GM12878 (cell line): Measurements from ENCODE around the gene ASIC5. TPM values are rescaled to one million over a fixed set of nuclear protein-coding genes. Genes with fewer than 3 reads are reported as not detected.

Experiments
- ATAC-seq: fragments of 200-7000 bp; cut with Tn5 transposase; 3 replicates; pipeline ENCODE4 v1.9.1; 2020; ENCODE audit warnings: mild to moderate bottlenecking, moderate library complexity
- BruUV-seq: library from RNA; stranded (reverse); fragments of 400-500 nt; replicated peaks from 2 replicates; lab custom pipeline; 2021; lab: Mats Ljungman, UMichigan
- CTCF ChIA-PET: fragments of 300-600 bp; sonication (Branson Sonifier 250); formaldehyde crosslinking; extraction: SDS; loops from one replicate; lab custom pipeline; 2021; ENCODE audit warnings: inconsistent platforms; lab: Yijun Ruan, JAX
- POLR2A ChIA-PET: fragments of 350-600 bp; formaldehyde crosslinking; extraction: SDS; loops from one replicate; lab custom pipeline; 2021; ENCODE audit warnings: inconsistent platforms; lab: Charles Lee
- RAD21 ChIA-PET: fragments of 300-600 bp; sonication (Branson Sonifier 250); formaldehyde crosslinking; loops from one replicate; lab custom pipeline; 2023; ENCODE audit warnings: antibody characterized with exemption; ENCODE audit not compliant: unreplicated experiment; lab: Charles Lee
- SMC1A ChIA-PET: fragments of 300-600 bp; sonication (Branson Sonifier 250); formaldehyde crosslinking; loops from one replicate; lab custom pipeline; 2023; ENCODE audit not compliant: unreplicated experiment, uncharacterized antibody; lab: Charles Lee
- DNase-seq: peaks from one replicate; pipeline ENCODE4 v3.0.0-alpha.2; 2011; ENCODE audit warnings: low read depth, low spot score
- FAIRE-seq: peaks from 3 replicates; lab custom pipeline; 2011; peaks lifted over from hg19 to GRCh38; lab: Jason Lieb, UNC
- H2AFZ ChIP-seq: 2 replicates; pipeline ENCODE4 v1.6.0; 2011; ENCODE audit warnings: low read depth, low read length, control low read depth; ENCODE audit not compliant: control insufficient read depth
- H3K27ac ChIP-seq: 2 replicates; pipeline ENCODE4 v1.5.1; 2011; ENCODE audit warnings: control low read depth; ENCODE audit not compliant: control insufficient read depth, insufficient read depth
- H3K27me3 ChIP-seq, 2 experiments: replicated peaks in 1 of 2; 2 replicates each; pipeline versions ENCODE4 v1.6.0 to v1.6.1; 2011; ENCODE audit warnings: low read length in 1 of 2; ENCODE audit not compliant: control insufficient read depth in 2 of 2, insufficient read depth in 2 of 2
- H3K36me3 ChIP-seq, 2 experiments: 2 replicates each; pipeline ENCODE4 v1.5.1; 2011; ENCODE audit warnings: low read length in 1 of 2; ENCODE audit not compliant: control insufficient read depth in 2 of 2, insufficient read depth in 2 of 2
- H3K4me1 ChIP-seq: 2 replicates; pipeline ENCODE4 v1.6.1; 2011; ENCODE audit warnings: mild to moderate bottlenecking, low read length, moderate library complexity, mixed read lengths; ENCODE audit not compliant: control insufficient read depth, insufficient read depth
- H3K4me2 ChIP-seq: 2 replicates; pipeline ENCODE4 v1.6.0; 2011; ENCODE audit warnings: control low read depth; ENCODE audit not compliant: control insufficient read depth, insufficient read depth
- H3K4me3 ChIP-seq: fragments of 200-600 bp; sonication (generic); 2 replicates; pipeline ENCODE4 v1.5.1; 2016
- H3K79me2 ChIP-seq: 2 replicates; pipeline ENCODE4 v1.6.0; 2011; ENCODE audit warnings: low read length; ENCODE audit not compliant: control insufficient read depth, insufficient read depth
- H3K9ac ChIP-seq: 2 replicates; pipeline ENCODE4 v1.8.0; 2011; ENCODE audit warnings: low read length, control low read depth, mixed read lengths; ENCODE audit not compliant: control insufficient read depth, insufficient read depth
- H3K9me3 ChIP-seq: replicated peaks from 3 replicates; pipeline ENCODE4 v1.5.1; 2011; ENCODE audit warnings: mild to moderate bottlenecking, low read length; ENCODE audit not compliant: control insufficient read depth, insufficient read depth
- H4K20me1 ChIP-seq: 2 replicates; pipeline ENCODE4 v1.6.0; 2011; ENCODE audit not compliant: control insufficient read depth, insufficient read depth
- CBX3 ChIP-seq: fragments of 200-600 bp; sonication (generic); IDR thresholded peaks from 2 replicates; pipeline ENCODE4 v1.6.1; 2016; ENCODE audit warnings: low read depth, borderline replicate concordance
- EGR1 ChIP-seq, 2 experiments: IDR thresholded peaks; 1 replicate in 1 of 2; 2 replicates in 1 of 2; pipeline ENCODE4 v1.6.1; 2011 to 2012; ENCODE audit warnings: low read depth in 2 of 2, low read length in 2 of 2, borderline replicate concordance in 1 of 2, mild to moderate bottlenecking in 1 of 2, moderate library complexity in 1 of 2
- ELK1 ChIP-seq: IDR thresholded peaks from 2 replicates; pipeline ENCODE4 v1.6.1; 2012; ENCODE audit warnings: low read depth, low read length, improper control_type of control experiment
- KDM1A ChIP-seq: fragments of 200-600 bp; sonication (generic); IDR thresholded peaks from 2 replicates; pipeline ENCODE4 v1.6.1; 2016; ENCODE audit warnings: borderline replicate concordance
- MEF2A ChIP-seq: IDR thresholded peaks from 2 replicates; pipeline ENCODE4 v1.6.1; 2011; ENCODE audit warnings: low read depth, mild to moderate bottlenecking, low read length, moderate library complexity; ENCODE audit not compliant: insufficient read depth
- NR2F1 ChIP-seq: fragments of 450-650 bp; conservative IDR thresholded peaks from 2 replicates; pipeline ENCODE4 v1.6.1; 2017; ENCODE audit warnings: mild to moderate bottlenecking
- WGBS: methylation state at CpG from one replicate; pipeline ENCODE4 v1.1.6; 2016; ENCODE audit warnings: low lambda C conversion rate; ENCODE audit not compliant: insufficient replicate concordance, insufficient coverage; ENCODE audit errors: missing lambda C conversion rate; 5-methylcytosine and 5-hydroxymethylcytosine counted together
- in situ Hi-C: fragments of 300-500 bp; cut with MboI; formaldehyde crosslinking; loops from 9 replicates; pipeline ENCODE4 v1.14.3; 2018; ENCODE audit warnings: mixed read lengths
- intact Hi-C: fragments of 100-400 bp; cut with micrococcal nuclease; formaldehyde crosslinking; loops from one replicate; pipeline ENCODE4 v1.14.2; 2022; ENCODE audit not compliant: unreplicated experiment
- polyA plus RNA-seq, 11 experiments: library from polyadenylated mRNA; depleted of rRNA in 4 of 11; unstranded in 6 of 11; stranded (reverse) in 5 of 11; fragments of >200 nt; fragmentation: Nextera tagmentation in 4 of 11; fragmentation: Illumina TruSeq in 1 of 11; extraction: Ambion mirVana in 4 of 11; extraction: Trizol in 1 of 11; gene quantifications; 1 replicate in 1 of 11; 2 replicates in 10 of 11; pipeline versions ENCODE4 v1.2.1 to v1.2.3, GENCODE V29; 2011 to 2016; ENCODE audit warnings: inconsistent platforms in 2 of 11, missing spikeins in 2 of 11, low read depth in 1 of 11
- total RNA-seq, 4 experiments: library from RNA; depleted of rRNA in 3 of 4; stranded (reverse); fragments of >200 nt in 3 of 4; fragmentation: Illumina TruSeq in 1 of 4; extraction: Trizol in 1 of 4; gene quantifications; 2 replicates each; pipeline versions ENCODE4 v1.2.1 to v1.2.3, GENCODE V29; 2013 to 2021

The ASIC5 gene
- total and polyA plus RNA-seq, 10 of the 15 experiments (the other 5 are each of a cell fraction or from before 2014, with no cell fraction given), result not detected

DNA sequence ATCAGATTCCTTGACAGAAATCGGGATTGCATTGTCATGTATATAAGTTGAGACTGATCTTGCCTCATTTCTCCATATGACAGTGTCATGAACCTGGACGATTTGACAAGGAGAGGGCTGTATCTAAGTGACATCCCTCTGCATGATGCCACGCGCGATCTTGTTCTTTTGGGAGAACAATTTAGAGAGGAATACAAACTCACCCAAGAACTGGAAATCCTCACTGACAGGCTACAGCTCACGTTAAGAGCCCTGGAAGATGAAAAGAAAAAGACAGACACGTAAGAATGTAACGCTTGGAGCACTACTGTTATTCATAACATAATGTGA, 66.3 kb downstream of the ASIC5 start:
- Histone ChIP-seq H3K27ac (no peak overlapping the region), H3K9me3 (no peaks in the 10 kb centered on the region), H3K9ac (no peak overlapping the region), H3K79me2 (no peaks in the 10 kb centered on the region), H2AFZ (no peak overlapping the region), H3K4me1 (no peaks in the 10 kb centered on the region), H3K36me3 (no peaks in the 10 kb centered on the region), H3K27me3 (no peaks in the 10 kb centered on the region), H4K20me1 (no peaks in the 10 kb centered on the region), H3K4me2 (no peak overlapping the region), H3K4me3 (no peak overlapping the region)
- in situ Hi-C loops, result loop anchor here (25.0 kb wide), 3 partner anchors 812 to 1163 kb away; partner anchors contain the start of gene PDGFC
- SMC1A ChIA-PET, result interaction anchor here (1.6 to 2.2 kb wide), 4 partner anchors 13 to 174 kb away, joined by 4 to 11 read pairs (median 6); no protein-coding TSS in a partner anchor
- TF ChIP-seq CBX3 (no peak), NR2F1 (no peak), MEF2A (no peak), EGR1 (IDR thresholded peaks at IDR 0.05; ENCODE audit: borderline replicate concordance in 1 of 2, low read depth in 2 of 2, low read length in 2 of 2) (no peak), ELK1 (no peak), KDM1A (no peak)
- no TSS peak for BruUV-seq
- CTCF ChIA-PET, result no interaction called here
- no peak for ATAC-seq
- FAIRE-seq, result no peak
- 66% methylated on average over 8 of the region's 8 CpGs for WGBS
- DNase-seq, result no peak
- RAD21 ChIA-PET, result interaction anchor here (1.8 kb wide), 1 partner anchor 13 kb away, joined by 7 read pairs; no protein-coding TSS in a partner anchor
- POLR2A ChIA-PET, result no interaction called here
- intact Hi-C loops, result no loop called here
